ENCODE data around the gene RNU1-4.
"Not testable (repeated sequence)": the region's sequence is repeated elsewhere in the genome, so short reads cannot be mapped to it uniquely, and the experiment has no call there.

The RNU1-4 gene

GRCh38 chr1:16740047-16740964 is at the start of gene RNU1-4:
RNU1-4 (plus strand) TSS chr1:16740516.
- DNase-seq (ENCODE audit: low read depth, low spot score): not testable (repeated sequence)

GRCh38 chr1:16690971-16691682 is 49.2 kb upstream of the RNU1-4 start:
- DNase-seq (ENCODE audit: low read depth, low spot score): not testable (repeated sequence)

DNA sequence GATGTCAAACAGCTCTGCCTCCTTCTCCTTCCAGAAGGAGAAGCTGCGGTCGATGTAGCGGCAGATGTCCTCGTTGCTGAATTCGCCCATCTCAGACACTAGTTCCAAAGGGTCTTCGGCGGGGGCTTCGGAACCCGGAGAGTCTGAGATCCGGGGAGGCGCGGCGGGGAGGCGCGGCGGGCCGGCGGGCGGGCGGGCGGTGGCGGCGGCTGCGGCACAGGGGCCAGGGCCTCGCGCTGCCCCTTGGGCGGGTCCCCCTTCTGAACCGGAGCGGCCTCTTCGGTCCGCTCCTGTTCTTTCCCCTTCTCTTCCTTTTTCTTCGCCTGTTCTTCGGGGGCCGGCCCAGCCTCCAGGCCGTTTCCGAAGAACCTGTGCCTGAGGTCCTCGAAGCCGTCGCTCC is 48.0 kb upstream of the RNU1-4 start:
- DNase-seq (ENCODE audit: low read depth, low spot score): not testable (repeated sequence)

- DNase-seq (ENCODE audit: low read depth, low spot score): not testable (repeated sequence)
Observed at GRCh38 chr1:16692717-16693448, 47.4 kb upstream of the RNU1-4 start.

DNA sequence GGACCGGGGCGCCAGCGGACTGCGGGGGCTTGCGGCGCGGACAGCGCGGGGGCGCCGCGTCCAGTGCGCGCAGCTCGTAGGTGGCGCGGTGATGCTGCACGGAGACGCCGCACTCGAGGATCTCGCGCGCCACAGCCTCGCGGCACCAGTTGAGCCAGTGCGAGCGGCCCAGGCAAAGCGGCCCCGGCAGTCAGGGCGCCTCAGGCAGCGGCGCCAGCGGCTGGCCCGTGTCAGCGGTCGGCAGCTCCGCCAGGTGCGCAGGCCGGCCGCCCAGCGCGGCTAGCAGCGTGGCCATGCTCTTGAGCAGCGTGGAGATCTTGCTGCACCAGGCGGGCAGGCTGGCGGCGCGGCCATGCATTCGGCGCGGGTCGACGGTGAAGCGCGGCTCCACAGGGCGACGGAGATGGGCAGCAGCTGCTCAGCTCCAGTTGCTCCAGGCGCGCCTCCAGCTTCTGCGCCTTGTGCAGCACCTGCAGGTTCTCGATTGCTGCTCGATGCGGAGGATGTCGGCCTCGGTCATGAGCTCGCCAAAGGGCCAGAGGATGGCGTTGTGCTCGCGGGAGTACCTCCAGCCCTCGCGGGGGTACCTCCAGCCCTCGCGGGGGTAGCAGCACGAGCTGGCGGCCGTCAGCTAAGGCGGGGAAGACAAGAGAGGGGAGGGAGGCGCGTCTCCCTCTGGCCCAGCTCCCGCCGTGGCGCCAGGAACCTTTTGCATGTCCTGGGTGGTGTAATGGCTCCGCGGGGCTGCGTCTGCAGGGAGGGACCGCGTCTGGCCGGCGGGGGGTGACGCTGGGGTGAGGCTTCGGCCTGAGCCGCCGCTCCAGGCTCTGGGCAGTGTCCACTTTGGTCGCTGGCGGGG is 46.6 kb upstream of the RNU1-4 start:
- not testable (repeated sequence) for DNase-seq (ENCODE audit: low read depth, low spot score)

GRCh38 chr1:16694308-16694702 is 46.0 kb upstream of the RNU1-4 start:
- DNase-seq (ENCODE audit: low read depth, low spot score): not testable (repeated sequence)

- not testable (repeated sequence) for DNase-seq (ENCODE audit: low read depth, low spot score)
Observed at GRCh38 chr1:16696507-16697150, 43.7 kb upstream of the RNU1-4 start.

GRCh38 chr1:16697152-16697551 is 43.2 kb upstream of the RNU1-4 start:
- not testable (repeated sequence) for DNase-seq (ENCODE audit: low read depth, low spot score)

DNA sequence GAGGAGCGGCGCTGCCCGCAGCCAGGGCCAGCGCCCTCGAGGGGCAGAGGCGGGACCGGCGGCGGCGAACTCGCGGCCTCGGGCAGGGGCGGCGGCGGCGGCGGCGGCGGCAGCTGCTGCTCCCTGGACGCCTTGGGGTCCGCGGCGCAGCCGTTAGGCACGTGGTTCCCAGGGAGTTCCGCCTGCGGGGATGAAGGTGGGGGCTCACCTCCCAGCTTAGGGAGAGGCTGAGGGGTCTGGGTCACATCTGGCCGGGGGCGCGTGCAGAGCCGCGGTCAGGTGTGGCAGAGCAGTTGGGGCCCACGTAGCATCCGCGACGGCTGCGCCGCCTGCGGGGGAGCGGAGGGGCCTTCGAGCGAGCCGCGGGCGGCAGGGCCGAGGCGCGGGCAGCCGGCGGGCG is 40.9 kb upstream of the RNU1-4 start:
- DNase-seq (ENCODE audit: low read depth, low spot score): not testable (repeated sequence)

DNA sequence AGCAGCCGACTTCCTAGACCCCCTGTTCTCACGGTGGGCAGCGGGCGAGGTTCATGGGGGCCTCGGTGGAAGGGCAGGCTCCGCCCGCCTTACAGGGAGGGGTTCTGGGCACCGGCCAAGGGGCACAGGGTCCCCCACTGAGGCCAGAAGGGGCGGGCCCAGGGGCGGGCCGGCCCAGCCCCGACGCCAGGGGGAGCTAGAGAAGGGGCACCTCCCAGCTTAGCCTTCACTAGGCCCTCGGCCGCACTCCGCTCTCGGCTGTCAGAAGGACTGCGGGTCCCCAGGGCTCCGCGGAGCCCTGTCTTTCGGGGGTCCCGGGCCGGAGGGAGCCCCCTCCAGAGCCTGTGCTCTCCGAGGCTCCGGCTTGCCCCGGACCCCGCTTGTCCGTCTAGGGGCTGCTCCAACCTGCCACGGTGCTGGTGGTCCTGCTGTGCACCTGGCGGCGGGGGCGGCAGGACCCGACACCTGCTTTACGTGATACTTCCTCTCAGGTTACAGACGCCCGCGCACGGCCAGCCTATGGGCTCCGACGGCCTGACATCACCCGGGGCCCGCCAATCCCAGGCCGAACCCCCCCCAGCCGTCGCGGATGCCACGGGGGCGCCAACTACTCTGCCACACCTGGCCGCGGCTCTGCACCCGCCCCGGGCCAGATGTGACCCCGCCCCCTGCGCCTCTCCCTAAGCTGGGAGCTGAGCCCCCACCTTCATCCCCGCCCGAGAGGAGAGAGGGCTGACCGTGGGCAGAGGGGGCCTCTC is 40.0 kb upstream of the RNU1-4 start:
- DNase-seq (ENCODE audit: low read depth, low spot score): not testable (repeated sequence)

DNA sequence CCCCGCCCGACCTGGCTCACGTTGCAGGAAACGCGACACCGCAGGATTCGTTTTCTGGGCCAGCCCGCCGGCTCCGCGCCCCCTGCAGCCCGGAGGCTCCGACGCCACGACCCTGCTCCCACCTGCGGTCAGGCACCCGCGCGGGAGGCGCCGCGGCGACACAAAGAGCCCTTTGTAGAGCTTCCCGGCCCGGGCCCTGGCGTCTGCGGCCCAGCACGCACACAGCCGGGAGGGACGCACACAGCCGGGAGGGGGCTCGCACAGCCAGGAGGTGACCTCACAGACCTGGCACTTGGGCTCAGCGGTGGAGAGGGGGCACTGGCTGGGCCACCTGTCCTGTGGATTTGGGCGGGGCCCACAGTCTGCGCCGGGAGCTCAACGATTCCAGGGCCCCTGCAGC is 39.1 kb upstream of the RNU1-4 start:
- not testable (repeated sequence) for DNase-seq (ENCODE audit: low read depth, low spot score)

DNA sequence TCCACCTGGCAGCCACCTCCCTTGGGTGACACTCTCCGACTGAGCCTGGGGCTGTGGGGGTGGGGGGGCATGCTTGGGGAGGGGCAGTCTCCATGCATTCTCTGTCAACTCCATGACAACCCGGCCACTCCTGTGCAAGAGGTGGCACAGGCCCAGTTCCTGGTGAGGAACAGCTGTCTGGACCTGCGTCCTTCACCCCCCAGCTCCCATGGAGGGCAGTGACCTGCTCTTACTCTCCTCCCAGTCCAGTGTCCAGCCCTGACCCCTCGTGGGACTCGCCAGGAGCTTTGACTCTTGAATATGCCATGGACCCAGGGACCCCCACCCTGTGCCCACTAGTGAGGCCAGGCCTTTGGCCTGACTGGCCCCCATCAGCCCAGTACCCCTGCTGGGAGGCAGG is 38.0 kb upstream of the RNU1-4 start:
- not testable (repeated sequence) for DNase-seq (ENCODE audit: low read depth, low spot score)

DNA sequence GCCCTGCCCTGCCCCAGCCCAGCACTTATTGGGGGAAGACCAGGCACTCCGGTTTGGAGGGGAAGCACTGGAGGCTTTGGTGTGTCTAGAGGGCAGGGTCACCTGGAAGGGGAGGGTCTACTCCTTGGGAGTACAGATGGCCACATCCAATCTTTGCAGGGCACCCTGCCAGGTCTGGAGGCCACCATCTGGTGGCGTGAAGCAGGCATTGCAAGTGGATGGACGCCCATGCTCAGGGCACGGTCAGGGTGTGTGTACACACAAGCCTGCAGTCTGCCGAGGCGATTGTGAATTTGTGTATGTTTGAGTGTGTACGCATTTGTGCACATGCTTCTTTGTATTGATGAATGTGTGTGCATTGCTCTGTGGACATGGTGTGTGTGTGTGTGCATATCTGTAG is 37.2 kb upstream of the RNU1-4 start:
- DNase-seq (ENCODE audit: low read depth, low spot score): not testable (repeated sequence)

- not testable (repeated sequence) for DNase-seq (ENCODE audit: low read depth, low spot score)
Observed at GRCh38 chr1:16703602-16704001, 36.7 kb upstream of the RNU1-4 start.

DNA sequence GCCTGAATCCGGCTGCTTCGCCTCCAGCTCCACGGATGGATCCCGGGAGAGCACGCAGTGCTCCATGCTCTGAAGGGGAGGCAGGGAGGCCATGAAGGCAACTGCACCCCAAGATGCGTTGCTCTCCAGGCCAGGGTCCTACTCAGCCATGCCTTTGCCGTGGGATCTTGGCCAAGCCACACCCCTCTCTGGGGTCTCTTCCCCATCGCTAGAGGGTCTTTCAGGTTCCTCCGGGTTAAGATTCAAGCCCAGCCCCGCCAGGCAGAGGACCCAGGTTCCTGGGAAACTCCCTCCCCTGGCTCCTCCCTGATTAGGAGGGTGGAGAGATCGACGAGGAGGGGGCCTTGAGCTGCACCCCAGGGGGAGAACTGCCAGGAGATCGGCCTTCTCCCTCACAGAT is 36.2 kb upstream of the RNU1-4 start:
- not testable (repeated sequence) for DNase-seq (ENCODE audit: low read depth, low spot score)

- DNase-seq (ENCODE audit: low read depth, low spot score): not testable (repeated sequence)
Observed at GRCh38 chr1:16704502-16705100, 35.7 kb upstream of the RNU1-4 start.

GRCh38 chr1:16706302-16706701 is 34.0 kb upstream of the RNU1-4 start:
- DNase-seq (ENCODE audit: low read depth, low spot score): not testable (repeated sequence)

DNA sequence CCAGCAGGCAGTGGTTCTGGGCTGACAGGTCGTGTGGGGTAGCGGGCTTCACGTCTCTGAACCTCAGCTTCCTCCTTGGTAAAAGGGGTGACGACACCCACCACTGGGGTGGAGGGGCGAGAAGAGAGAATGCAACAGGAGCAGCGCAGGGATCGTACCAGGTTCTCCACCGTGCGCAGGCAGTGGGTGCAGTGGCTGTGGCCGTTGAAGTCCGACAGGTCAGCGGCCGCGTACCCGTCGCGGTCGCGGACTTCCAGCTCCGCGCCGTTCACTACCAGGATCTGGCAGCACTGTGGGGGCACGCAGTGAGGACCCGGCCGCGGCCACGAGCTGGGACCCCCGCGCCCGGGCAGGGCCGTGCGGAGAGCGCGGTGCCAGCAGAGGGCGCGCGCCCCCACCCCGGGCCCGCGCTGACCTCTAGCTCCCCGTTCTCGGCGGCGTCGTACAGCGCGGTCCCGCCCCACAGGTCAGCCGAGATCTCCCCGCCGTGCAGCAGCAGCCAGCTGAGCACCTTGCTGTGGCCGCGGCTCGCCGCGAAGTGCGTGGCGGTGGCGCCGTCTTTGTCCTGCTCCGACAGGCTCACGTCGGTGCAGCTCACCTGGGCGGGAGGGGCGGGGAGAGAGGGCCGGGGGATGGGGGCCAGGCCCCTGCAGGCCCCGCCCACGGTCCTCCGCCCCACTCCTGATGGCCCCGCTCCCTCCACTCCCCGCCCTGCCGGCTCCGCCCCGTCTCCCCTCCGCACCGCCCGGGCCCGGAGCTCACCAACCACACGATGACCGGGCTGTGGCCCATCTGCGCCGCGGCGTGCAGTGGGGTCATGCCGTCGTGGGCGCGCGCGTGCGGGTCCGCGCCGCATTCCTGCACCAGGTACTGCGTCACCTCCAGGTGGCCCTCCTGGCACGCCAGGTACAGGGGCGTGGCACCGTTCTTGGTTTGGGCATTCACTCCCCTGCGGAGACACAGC is 32.9 kb upstream of the RNU1-4 start:
- DNase-seq (ENCODE audit: low read depth, low spot score): not testable (repeated sequence)
